Measurements from ENCODE around the gene NME4. TPM values are rescaled to one million over a fixed set of nuclear protein-coding genes. Genes with fewer than 3 reads are reported as not detected.
"Not testable (repeated sequence)": the region's sequence is repeated elsewhere in the genome, so short reads cannot be mapped to it uniquely, and the experiment has no call there.

The NME4 gene
- total RNA-seq (2014; rRNA removed; shearing (Covaris generic)) = 25.0 and 28.3 TPM in 2 replicates
- total RNA-seq (2022) = 24.3 and 25.0 TPM in 2 replicates
- Bru-seq, nascent RNA = percentile 40 among the genes with signal in this experiment
- percentile 44 among the genes with signal in this experiment for BruChase-seq, experiment 1, labeled RNA remaining after a 6-hour chase
- BruChase-seq, experiment 2, labeled RNA remaining after a 2-hour chase = percentile 36 among the genes with signal in this experiment
- long read RNA-seq, transcript NME4-201 (5 exons, 995 nt) = major isoform, 7 of 45 reads
- long read RNA-seq, partial matches to known transcripts = 1 of 45 reads
- long read RNA-seq, other reads (novel, unspliced or antisense) = 37 of 45 reads

- peak; percentile 43 for DNase-seq (ENCODE audit: low spot score)
- Histone ChIP-seq H3K4me1 (ENCODE audit: insufficient read depth, low read length, poor library complexity, severe bottlenecking) (peaks cover 24% of the 10 kb centered on the region), H2AFZ (ENCODE audit: low read length) (no peak within 1 kb of the TSS), H3K4me2 (ENCODE audit: low read length) (peak within 1 kb of the TSS; percentile 45), H3K9me3 (ENCODE audit: low read length) (no peaks in the 10 kb centered on the region), H3K36me3 (ENCODE audit: insufficient read depth, low read length) (0 out of 2 replicates have a peak, but pooled peaks cover under 1% of the 10 kb centered on the region), H3K79me2 (ENCODE audit: insufficient read depth, low read depth, low read length) (no peaks in the 10 kb centered on the region; the same call in 1 of the 2 replicates), H3K27ac (ENCODE audit: low read depth, low read length, poor library complexity, severe bottlenecking) (no peak within 1 kb of the TSS), H4K20me1 (ENCODE audit: insufficient read depth, low read length) (no peaks in the 10 kb centered on the region), H3K4me3 (ENCODE audit: low read depth, low read length, poor library complexity, severe bottlenecking) (peak within 1 kb of the TSS; percentile 60), H3K9me2 (ENCODE audit: insufficient read depth, low read length) (no peaks in the 10 kb centered on the region)
- POLR2A ChIA-PET = no interaction called here
- TF ChIP-seq CTCF (conservative IDR thresholded peaks at IDR 0.05; ENCODE audit: low read length) = no peak
- no peak for TF ChIP-seq EZH2phosphoT487 (IDR thresholded peaks at IDR 0.05; ENCODE audit: borderline replicate concordance, low read depth, low read length)
- BruUV-seq (replicated peaks) = no TSS peak
- intact Hi-C loops (cut with micrococcal nuclease; ENCODE audit: unreplicated experiment) = no loop called here
- CTCF ChIA-PET (ENCODE audit: unreplicated experiment) = no interaction called here
Measured at GRCh38 chr16:397135-397661, at the start of gene NME4. Gene NME4, plus strand, starts transcription at chr16:397199. Its CDS starts 24 bp downstream, at chr16:397223.

GRCh38 chr16:347203-347602 is 49.8 kb upstream of the NME4 start:
- no peak for TF ChIP-seq EZH2phosphoT487 (IDR thresholded peaks at IDR 0.05; ENCODE audit: borderline replicate concordance, low read depth, low read length)
- no peak for TF ChIP-seq CTCF (conservative IDR thresholded peaks at IDR 0.05; ENCODE audit: low read length)
- Histone ChIP-seq H3K4me3 (ENCODE audit: low read depth, low read length, poor library complexity, severe bottlenecking) (no peak overlapping the region), H2AFZ (ENCODE audit: low read length) (no peak overlapping the region), H3K79me2 (ENCODE audit: insufficient read depth, low read depth, low read length) (peaks cover 22% of the 10 kb centered on the region; the same call in 1 of the 2 replicates), H3K9me2 (ENCODE audit: insufficient read depth, low read length) (no peaks in the 10 kb centered on the region), H3K36me3 (ENCODE audit: insufficient read depth, low read length) (peaks cover 36% of the 10 kb centered on the region), H3K9me3 (ENCODE audit: low read length) (no peaks in the 10 kb centered on the region), H3K4me1 (ENCODE audit: insufficient read depth, low read length, poor library complexity, severe bottlenecking) (peaks cover 16% of the 10 kb centered on the region), H3K27ac (ENCODE audit: low read depth, low read length, poor library complexity, severe bottlenecking) (no peak overlapping the region), H4K20me1 (ENCODE audit: insufficient read depth, low read length) (0 out of 2 replicates have a peak, but pooled peaks cover 6% of the 10 kb centered on the region), H3K4me2 (ENCODE audit: low read length) (no peak overlapping the region)
- intact Hi-C loops (cut with micrococcal nuclease; ENCODE audit: unreplicated experiment) = no loop called here
- DNase-seq (ENCODE audit: low spot score) = no peak
- BruUV-seq (replicated peaks) = no TSS peak
- ChIA-PET POLR2A (interaction anchor here (0.6 kb wide), 1 partner anchor 48 kb away, joined by 3 read pairs; no protein-coding TSS in a partner anchor), CTCF (ENCODE audit: unreplicated experiment) (no interaction called here)

GRCh38 chr16:348495-348894 is 48.5 kb upstream of the NME4 start:
- POLR2A ChIA-PET = interaction anchor here (1.2 kb wide), 1 partner anchor 22 kb away, joined by 4 read pairs; the partner anchor contains the start of gene MRPL28
- CTCF ChIA-PET (ENCODE audit: unreplicated experiment); DNase-seq (ENCODE audit: low spot score); BruUV-seq (replicated peaks); H3K9me2 ChIP-seq (ENCODE audit: insufficient read depth, low read length); H4K20me1 ChIP-seq (ENCODE audit: insufficient read depth, low read length); H3K9me3 ChIP-seq (ENCODE audit: low read length); intact Hi-C loops (cut with micrococcal nuclease; ENCODE audit: unreplicated experiment); H3K4me3 ChIP-seq (ENCODE audit: low read depth, low read length, poor library complexity, severe bottlenecking); H2AFZ ChIP-seq (ENCODE audit: low read length); H3K27ac ChIP-seq (ENCODE audit: low read depth, low read length, poor library complexity, severe bottlenecking); H3K4me2 ChIP-seq (ENCODE audit: low read length): not testable (repeated sequence)
- H3K36me3 ChIP-seq (ENCODE audit: insufficient read depth, low read length) = peaks cover 32% of the 10 kb centered on the region
- peaks cover 17% of the 10 kb centered on the region; the same call in 1 of the 2 replicates for H3K79me2 ChIP-seq (ENCODE audit: insufficient read depth, low read depth, low read length)
- H3K4me1 ChIP-seq (ENCODE audit: insufficient read depth, low read length, poor library complexity, severe bottlenecking) = peaks cover 21% of the 10 kb centered on the region

Measured in OCI-LY7 (cell line).